NAMALWA (cell line): ENCODE data around the gene DHX16.

Experiments
- DNase-seq: peaks from one replicate; pipeline ENCODE4 v3.0.0-alpha.2; 2015; ENCODE audit warnings: low spot score

The DHX16 gene

GRCh38 chr6:30691208-30691847 lies 18.5 kb upstream of the DHX16 start:
- DNase-seq = peak; percentile 31

- peak; percentile 79 for DNase-seq
Observed at GRCh38 chr6:30690403-30691207, 17.8 kb upstream of the DHX16 start, which contains the start of gene NRM. Gene NRM (minus strand): TSS chr6:30690984. CDS start chr6:30690974, 10 bp downstream.

- DNase-seq = no peak
Observed at GRCh38 chr6:30689985-30690384, 17.2 kb upstream of the DHX16 start.

GRCh38 chr6:30689022-30689865 lies 16.4 kb upstream of the DHX16 start:
- peak; percentile 36 for DNase-seq

- DNase-seq = peak; percentile 70
Observed at GRCh38 chr6:30688569-30688968, 15.8 kb upstream of the DHX16 start.

GRCh38 chr6:30687659-30688431 lies 15.0 kb upstream of the DHX16 start:
- peak; percentile 42 for DNase-seq

- peak; percentile 91 for DNase-seq
Observed at GRCh38 chr6:30686908-30687658, 14.3 kb upstream of the DHX16 start.

GRCh38 chr6:30686009-30686907 lies 13.5 kb upstream of the DHX16 start, which contains the start of gene PPP1R18:
Gene PPP1R18 (minus strand): TSS chr6:30686645. CDS start chr6:30686018, 627 bp downstream.
- DNase-seq = peak; percentile 71

GRCh38 chr6:30685157-30686008 lies 12.6 kb upstream of the DHX16 start:
- DNase-seq = peak; percentile 54

GRCh38 chr6:30684386-30685156 lies 11.8 kb upstream of the DHX16 start:
- DNase-seq = peak; percentile 64

- peak; percentile 45 for DNase-seq
Observed at GRCh38 chr6:30683980-30684338, 11.2 kb upstream of the DHX16 start.

- DNase-seq = peak; percentile 29
Observed at GRCh38 chr6:30683183-30683979, 10.6 kb upstream of the DHX16 start.

GRCh38 chr6:30682143-30683117 lies 9.6 kb upstream of the DHX16 start:
- peak; percentile 88 for DNase-seq

- peak; percentile 31 for DNase-seq
Observed at GRCh38 chr6:30681766-30682142, 8.9 kb upstream of the DHX16 start.

- DNase-seq = peak; percentile 33
Observed at GRCh38 chr6:30679765-30680535, 7.1 kb upstream of the DHX16 start.
